K562 (cell line): Measurements from ENCODE around the gene DHX32.

ENCODE experiments used
- CBX5 ChIP-seq: IDR thresholded peaks from 2 replicates; pipeline ENCODE4 v1.6.1; 2014; ENCODE audit warnings: low read depth, borderline replicate concordance
- CTCF ChIP-seq, 3 experiments: IDR thresholded peaks in 2 of 3; conservative IDR thresholded peaks in 1 of 3; 2 replicates each; pipeline ENCODE4 v1.5.1; 2011 to 2012; ENCODE audit warnings: low read length in 3 of 3, mild to moderate bottlenecking in 3 of 3, control low read depth in 2 of 3, improper control_type of control experiment in 1 of 3, inconsistent platforms in 1 of 3, low read depth in 1 of 3, mixed read lengths in 1 of 3, moderate library complexity in 1 of 3; ENCODE audit not compliant: insufficient read depth in 2 of 3
- EGR1 ChIP-seq: fragments of 450-650 bp; conservative IDR thresholded peaks from 2 replicates; pipeline ENCODE4 v1.6.1; 2017; ENCODE audit warnings: mild to moderate bottlenecking
- EP300 ChIP-seq: IDR thresholded peaks from 2 replicates; pipeline ENCODE4 v1.6.1; 2012; ENCODE audit warnings: low read length, improper control_type of control experiment
- TAF7 ChIP-seq: fragments of 450-650 bp; IDR thresholded peaks from 2 replicates; pipeline ENCODE4 v1.6.1; 2016; ENCODE audit warnings: missing genetic modification characterization, missing compliant biosample characterization
- ZBTB49 ChIP-seq: sonication (generic); formaldehyde crosslinking; IDR thresholded peaks from 2 replicates; pipeline ENCODE4 v1.8.0; 2022; ENCODE audit warnings: missing genetic modification reagents, mild to moderate bottlenecking, borderline replicate concordance
- ZEB2 ChIP-seq: fragments of 450-650 bp; IDR thresholded peaks from 2 replicates; pipeline ENCODE4 v1.6.1; 2016
- ZNF263 ChIP-seq: sonication (generic); formaldehyde crosslinking; IDR thresholded peaks from 2 replicates; pipeline ENCODE4 v1.8.0; 2022; ENCODE audit warnings: mild to moderate bottlenecking, missing genetic modification reagents, borderline replicate concordance
- ZNF512 ChIP-seq: IDR thresholded peaks from 2 replicates; pipeline ENCODE4 v1.6.1; 2016; ENCODE audit warnings: missing genetic modification characterization, missing compliant biosample characterization
- TF ChIP-seq, protein P1 (sequence below): fragments of 250-450 bp; sonication (Bioruptor Pico); IDR thresholded peaks from 2 replicates; pipeline ENCODE4 v1.6.1; 2021; ENCODE audit warnings: mild to moderate bottlenecking

- TF ChIP-seq CTCF (IDR thresholded peaks at IDR 0.05 in 2 of 3, conservative IDR thresholded peaks at IDR 0.05 in 1 of 3; ENCODE audit: insufficient read depth in 2 of 3, low read depth in 1 of 3, low read length in 3 of 3): no peak
- TF ChIP-seq EGR1: no peak
- no peak for TF ChIP-seq CBX5
- no peak for TF ChIP-seq ZEB2
- TF ChIP-seq, protein P1, sequence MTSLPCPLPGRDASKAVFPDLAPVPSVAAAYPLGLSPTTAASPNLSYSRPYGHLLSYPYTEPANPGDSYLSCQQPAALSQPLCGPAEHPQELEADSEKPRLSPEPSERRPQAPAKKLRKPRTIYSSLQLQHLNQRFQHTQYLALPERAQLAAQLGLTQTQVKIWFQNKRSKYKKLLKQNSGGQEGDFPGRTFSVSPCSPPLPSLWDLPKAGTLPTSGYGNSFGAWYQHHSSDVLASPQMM (CRISPR knock-in tag): no peak
- TF ChIP-seq EP300: no peak
- TF ChIP-seq ZBTB49 (CRISPR knock-in tag): no peak
- no peak for TF ChIP-seq ZNF263 (CRISPR knock-in tag)
- TF ChIP-seq TAF7 (tag): no peak
- TF ChIP-seq ZNF512 (tag): no peak
Measured at GRCh38 chr10:125929618-125930017, 48.5 kb upstream of the DHX32 start.
